Measurements from ENCODE around the gene KIR3DL2.
"Not testable (repeated sequence)": the region's sequence is repeated elsewhere in the genome, so short reads cannot be mapped to it uniquely, and the experiment has no call there.

Gene KIR3DL2

GRCh38 chr19:54871696-54872095 is 21.5 kb downstream of the KIR3DL2 start:
- DNase-seq (ENCODE audit: low spot score) = no peak

- no peak for DNase-seq (ENCODE audit: low spot score)
These were observed 23.7 kb downstream of the KIR3DL2 start, which contains the start of gene FCAR for GRCh38 chr19:54873990-54874389. FCAR (plus strand) TSS chr19:54874235; CDS start chr19:54874290, 55 bp downstream.

GRCh38 chr19:54875506-54875905 is 25.3 kb downstream of the KIR3DL2 start:
- no peak for DNase-seq (ENCODE audit: low spot score)

- DNase-seq (ENCODE audit: low spot score) = no peak
These were observed 27.2 kb downstream of the KIR3DL2 start for GRCh38 chr19:54877471-54877870.

- no peak for DNase-seq (ENCODE audit: low spot score)
These were observed 31.6 kb downstream of the KIR3DL2 start for GRCh38 chr19:54881884-54882283.

- no peak for DNase-seq (ENCODE audit: low spot score)
These were observed 32.5 kb downstream of the KIR3DL2 start for GRCh38 chr19:54882758-54883157.

- DNase-seq (ENCODE audit: low spot score) = no peak
These were observed 33.0 kb downstream of the KIR3DL2 start for GRCh38 chr19:54883228-54883627.

GRCh38 chr19:54888239-54888638 is 38.0 kb downstream of the KIR3DL2 start:
- no peak for DNase-seq (ENCODE audit: low spot score)

- DNase-seq (ENCODE audit: low spot score) = no peak
These were observed 39.3 kb downstream of the KIR3DL2 start for GRCh38 chr19:54889566-54889965.

- DNase-seq (ENCODE audit: low spot score) = no peak
These were observed 43.2 kb downstream of the KIR3DL2 start for GRCh38 chr19:54893406-54893805.

GRCh38 chr19:54894106-54894505 is 43.9 kb downstream of the KIR3DL2 start:
- DNase-seq (ENCODE audit: low spot score) = not testable (repeated sequence)

- DNase-seq (ENCODE audit: low spot score) = no peak
These were observed 45.8 kb downstream of the KIR3DL2 start for GRCh38 chr19:54896036-54896435.

GRCh38 chr19:54898685-54899084 is 48.4 kb downstream of the KIR3DL2 start:
- DNase-seq (ENCODE audit: low spot score) = not testable (repeated sequence)

GRCh38 chr19:54899646-54900045 is 49.4 kb downstream of the KIR3DL2 start:
- DNase-seq (ENCODE audit: low spot score) = not testable (repeated sequence)

- not testable (repeated sequence) for DNase-seq (ENCODE audit: low spot score)
These were observed 50.9 kb downstream of the KIR3DL2 start for GRCh38 chr19:54901153-54901552.

- no peak for DNase-seq (ENCODE audit: low spot score)
These were observed 51.8 kb downstream of the KIR3DL2 start for GRCh38 chr19:54902061-54902460.

- no peak for DNase-seq (ENCODE audit: low spot score)
These were observed 53.1 kb downstream of the KIR3DL2 start for GRCh38 chr19:54903303-54903702.

GRCh38 chr19:54904261-54904660 is 54.0 kb downstream of the KIR3DL2 start:
- not testable (repeated sequence) for DNase-seq (ENCODE audit: low spot score)

GRCh38 chr19:54905421-54905802 is 55.2 kb downstream of the KIR3DL2 start:
- no peak for DNase-seq (ENCODE audit: low spot score)

GRCh38 chr19:54905803-54906511 is 55.7 kb downstream of the KIR3DL2 start, which contains the start of gene NCR1:
NCR1 (plus strand) TSS chr19:54906148; CDS start chr19:54906188, 40 bp downstream.
- no peak for DNase-seq (ENCODE audit: low spot score)

- DNase-seq (ENCODE audit: low spot score) = no peak
These were observed 56.6 kb downstream of the KIR3DL2 start for GRCh38 chr19:54906819-54907218.

GRCh38 chr19:54907899-54908298 is 57.7 kb downstream of the KIR3DL2 start:
- not testable (repeated sequence) for DNase-seq (ENCODE audit: low spot score)
